ENCODE data around the gene DISC1.

GRCh38 chr1:232057896-232058274 is 431.3 kb downstream of the DISC1 start:
- TF ChIP-seq CTCF (conservative IDR thresholded peaks at IDR 0.05; ENCODE audit: low read depth, low read length) (no peak), EZH2 (IDR thresholded peaks at IDR 0.05; ENCODE audit: borderline replicate concordance, low read depth, low read length, poor library complexity, severe bottlenecking) (no peak)
